PFSK-1 (cell line): ENCODE results near the gene EYA4.

Source experiments
- FOXP2 ChIP-seq: optimal IDR thresholded peaks from 2 replicates; pipeline ENCODE3; 2011; ENCODE audit warnings: borderline replicate concordance, control low read depth, inconsistent platforms; ENCODE audit not compliant: insufficient read depth; ENCODE audit errors: extremely low read length, extremely low read depth
- POLR2AphosphoS5 ChIP-seq: IDR thresholded peaks from 2 replicates; pipeline ENCODE4 v1.6.1; 2012; ENCODE audit warnings: low read depth, mild to moderate bottlenecking, control low read depth, low read length, moderate library complexity
- REST ChIP-seq, 2 experiments: IDR thresholded peaks; 2 replicates each; pipeline versions ENCODE4 v1.6.1 to v1.8.0; 2011 to 2012; ENCODE audit warnings: low read depth in 2 of 2, low read length in 2 of 2, control low read depth in 1 of 2, inconsistent platforms in 1 of 2, mild to moderate bottlenecking in 1 of 2, moderate library complexity in 1 of 2; ENCODE audit not compliant: insufficient read depth in 1 of 2
- SIN3A ChIP-seq: IDR thresholded peaks from 2 replicates; pipeline ENCODE4 v1.6.1; 2012; ENCODE audit warnings: mild to moderate bottlenecking, low read length, moderate library complexity, borderline replicate concordance; ENCODE audit not compliant: insufficient read depth
- TAF1 ChIP-seq: IDR thresholded peaks from 2 replicates; pipeline ENCODE4 v1.6.1; 2012; ENCODE audit warnings: low read length, control low read depth, borderline replicate concordance; ENCODE audit not compliant: insufficient read depth

- TF ChIP-seq POLR2AphosphoS5 (no peak), REST (IDR thresholded peaks at IDR 0.05; ENCODE audit: insufficient read depth in 1 of 2, low read depth in 2 of 2, low read length in 2 of 2) (no peak), TAF1 (no peak), SIN3A (no peak), FOXP2 (no peak)
Measured at GRCh38 chr6:133275213-133275612, 34.1 kb downstream of the EYA4 start.
